GM19463 (cell line): ENCODE data around the gene NIPBL.
A peak's percentile ranks its signal among the peaks of the same experiment; 100 is the strongest.
"Not testable (repeated sequence)": the region's sequence is repeated elsewhere in the genome, so short reads cannot be mapped to it uniquely, and the experiment has no call there.

Experiments used
- ATAC-seq: cut with Tn5 transposase; IDR thresholded peaks from one replicate; pipeline ENCODE4 v1.9.1; 2021; ENCODE audit warnings: mild to moderate bottlenecking, moderate library complexity; ENCODE audit not compliant: unreplicated experiment

Gene NIPBL

GRCh38 chr5:36900283-36900682 lies 23.7 kb downstream of the NIPBL start:
- ATAC-seq = no peak

GRCh38 chr5:36901077-36901476 lies 24.5 kb downstream of the NIPBL start:
- not testable (repeated sequence) for ATAC-seq

GRCh38 chr5:36901856-36902255 lies 25.3 kb downstream of the NIPBL start:
- no peak for ATAC-seq

GRCh38 chr5:36902353-36902752 lies 25.8 kb downstream of the NIPBL start:
- ATAC-seq = no peak

- no peak for ATAC-seq
Measured at GRCh38 chr5:36904677-36905076, 28.1 kb downstream of the NIPBL start.

GRCh38 chr5:36908544-36909260 lies 32.1 kb downstream of the NIPBL start:
- ATAC-seq = peak; percentile 47

GRCh38 chr5:36915653-36916052 lies 39.1 kb downstream of the NIPBL start:
- no peak for ATAC-seq

- ATAC-seq = not testable (repeated sequence)
Measured at GRCh38 chr5:36916614-36917013, 40.0 kb downstream of the NIPBL start.

GRCh38 chr5:36917358-36917757 lies 40.8 kb downstream of the NIPBL start:
- not testable (repeated sequence) for ATAC-seq

GRCh38 chr5:36919238-36919637 lies 42.7 kb downstream of the NIPBL start:
- ATAC-seq = no peak

- no peak for ATAC-seq
Measured at GRCh38 chr5:36919650-36920049, 43.1 kb downstream of the NIPBL start.

- no peak for ATAC-seq
Measured at GRCh38 chr5:36928947-36929346, 52.4 kb downstream of the NIPBL start.

- ATAC-seq = no peak
Measured at GRCh38 chr5:36929438-36929837, 52.9 kb downstream of the NIPBL start.

GRCh38 chr5:36932056-36932455 lies 55.5 kb downstream of the NIPBL start:
- no peak for ATAC-seq

- no peak for ATAC-seq
Measured at GRCh38 chr5:36932699-36933098, 56.1 kb downstream of the NIPBL start.

- ATAC-seq = no peak
Measured at GRCh38 chr5:36934740-36935356, 58.3 kb downstream of the NIPBL start.

GRCh38 chr5:36935805-36936204 lies 59.2 kb downstream of the NIPBL start:
- ATAC-seq = no peak

- ATAC-seq = no peak
Measured at GRCh38 chr5:36936309-36936708, 59.7 kb downstream of the NIPBL start.

- no peak for ATAC-seq
Measured at GRCh38 chr5:36938129-36938528, 61.6 kb downstream of the NIPBL start.

GRCh38 chr5:36939969-36940858 lies 63.6 kb downstream of the NIPBL start:
- no peak for ATAC-seq

- ATAC-seq = no peak
Measured at GRCh38 chr5:36943584-36943983, 67.0 kb downstream of the NIPBL start.

- no peak for ATAC-seq
Measured at GRCh38 chr5:36944024-36944423, 67.5 kb downstream of the NIPBL start.
